SK-N-SH (cell line): Measurements from ENCODE around the gene FRRS1L. TPM values are rescaled to one million over a fixed set of nuclear protein-coding genes. Genes with fewer than 3 reads are reported as not detected.

ENCODE experiments used
- CTCF ChIA-PET: fragments of 300-600, 350-600 bp; formaldehyde crosslinking; extraction: SDS; loops from one replicate; lab custom pipeline; 2021; lab: Yijun Ruan, JAX
- POLR2A ChIA-PET: fragments of 350-600 bp; sonication (Branson Sonifier 250); formaldehyde crosslinking; extraction: SDS; loops from one replicate; lab custom pipeline; 2020; ENCODE audit warnings: antibody characterized with exemption, inconsistent platforms; lab: Yijun Ruan, JAX
- DNase-seq: peaks from one replicate; pipeline ENCODE4 v3.0.0; 2012
- H2AFZ ChIP-seq: fragments of 200-600 bp; sonication (generic); 2 replicates; pipeline ENCODE4 v1.8.1; 2016; ENCODE audit warnings: antibody characterized with exemption, mild to moderate bottlenecking, low read depth
- H3F3A ChIP-seq: fragments of 200-600 bp; sonication (generic); replicated peaks from 2 replicates; pipeline ENCODE3; 2016; ENCODE audit warnings: antibody characterized with exemption, mild to moderate bottlenecking; ENCODE audit not compliant: insufficient read depth
- H3K27ac ChIP-seq, 2 experiments: fragments of 200-500 bp in 1 of 2; fragments of 200-600 bp in 1 of 2; sonication (Bioruptor generic) in 1 of 2; sonication (generic), shearing (Covaris generic) in 1 of 2; 2 replicates each; pipeline versions ENCODE4 v1.5.1 to v1.6.1; 2014 to 2016; ENCODE audit warnings: low read depth in 2 of 2, inconsistent platforms in 1 of 2, low read length in 1 of 2, mild to moderate bottlenecking in 1 of 2, mixed read lengths in 1 of 2
- H3K27me3 ChIP-seq: fragments of 200-600 bp; sonication (generic), shearing (Covaris generic); 2 replicates; pipeline ENCODE4 v1.6.1; 2016; ENCODE audit warnings: mixed run types; ENCODE audit not compliant: insufficient read depth
- H3K36me3 ChIP-seq, 2 experiments: fragments of 200-500 bp in 1 of 2; fragments of 200-600 bp in 1 of 2; sonication (Bioruptor generic) in 1 of 2; sonication (generic) in 1 of 2; replicated peaks in 1 of 2; 2 replicates each; pipeline versions ENCODE3 to v1.5.1; 2014 to 2016; ENCODE audit warnings: low read length in 1 of 2, mild to moderate bottlenecking in 1 of 2; ENCODE audit not compliant: insufficient read depth in 2 of 2, control insufficient read depth in 1 of 2
- H3K4me1 ChIP-seq, 2 experiments: fragments of 200-500 bp in 1 of 2; fragments of 200-600 bp in 1 of 2; sonication (Bioruptor generic) in 1 of 2; sonication (generic), shearing (Covaris generic) in 1 of 2; 2 replicates each; pipeline versions ENCODE4 v1.5.1 to v1.6.1; 2014 to 2016; ENCODE audit warnings: low read depth in 1 of 2, low read length in 1 of 2, mixed run types in 1 of 2; ENCODE audit not compliant: insufficient read depth in 2 of 2, control insufficient read depth in 1 of 2
- H3K4me2 ChIP-seq: fragments of 200-600 bp; sonication (generic), shearing (Covaris generic); 2 replicates; pipeline ENCODE4 v1.6.1; 2017; ENCODE audit warnings: mixed run types
- H3K4me3 ChIP-seq, 2 experiments: fragments of 200-500 bp in 1 of 2; fragments of 200-600 bp in 1 of 2; sonication (Bioruptor generic) in 1 of 2; sonication (generic), shearing (Covaris generic) in 1 of 2; 2 replicates each; pipeline versions ENCODE4 v1.5.1 to v1.8.1; 2014 to 2016; ENCODE audit warnings: low read depth in 2 of 2, inconsistent platforms in 1 of 2, low read length in 1 of 2, mild to moderate bottlenecking in 1 of 2, mixed read lengths in 1 of 2, moderate library complexity in 1 of 2
- H3K79me2 ChIP-seq: fragments of 200-600 bp; sonication (generic); 2 replicates; pipeline ENCODE4 v1.8.1; 2017; ENCODE audit warnings: mild to moderate bottlenecking; ENCODE audit not compliant: insufficient read depth
- H3K9ac ChIP-seq: fragments of 200-600 bp; sonication (generic); 2 replicates; pipeline ENCODE4 v1.6.1; 2017; ENCODE audit warnings: mixed run types
- H3K9me2 ChIP-seq: fragments of 200-600 bp; sonication (generic); 2 replicates; pipeline ENCODE4 v1.6.1; 2017; ENCODE audit warnings: mixed run types
- H3K9me3 ChIP-seq: fragments of 200-600 bp; sonication (generic); 2 replicates; pipeline ENCODE4 v1.6.1; 2017; ENCODE audit warnings: mixed run types, mild to moderate bottlenecking, moderate library complexity
- H4K20me1 ChIP-seq: fragments of 200-600 bp; sonication (generic); 2 replicates; pipeline ENCODE4 v1.6.1; 2017; ENCODE audit warnings: mild to moderate bottlenecking, mixed run types; ENCODE audit not compliant: insufficient read depth
- EP300 ChIP-seq, 2 experiments: IDR thresholded peaks; 2 replicates each; pipeline versions ENCODE4 v1.4.0 to v1.6.1; 2012; ENCODE audit warnings: borderline replicate concordance in 1 of 2, low read depth in 1 of 2, low read length in 1 of 2
- EZH2phosphoT487 ChIP-seq: fragments of 200-600 bp; sonication (generic); IDR thresholded peaks from 2 replicates; pipeline ENCODE4 v1.6.1; 2017; ENCODE audit warnings: low read depth, mixed run types, mild to moderate bottlenecking, antibody characterized with exemption, moderate library complexity, borderline replicate concordance
- FOSL2 ChIP-seq: IDR thresholded peaks from 2 replicates; pipeline ENCODE4 v1.4.0; 2012; ENCODE audit warnings: low read depth, mild to moderate bottlenecking, moderate library complexity, borderline replicate concordance
- FOXJ3 ChIP-seq: sonication (generic); formaldehyde crosslinking; IDR thresholded peaks from 2 replicates; pipeline ENCODE4 v1.5.1; 2020; ENCODE audit warnings: mild to moderate bottlenecking, missing genetic modification reagents
- JUND ChIP-seq: IDR thresholded peaks from 2 replicates; pipeline ENCODE4 v1.4.0; 2012
- MXI1 ChIP-seq: IDR thresholded peaks from 2 replicates; pipeline ENCODE4 v1.6.1; 2012; ENCODE audit warnings: mild to moderate bottlenecking, low read depth, low read length, improper control_type of control experiment
- NFIC ChIP-seq: IDR thresholded peaks from 2 replicates; pipeline ENCODE4 v1.4.0; 2012; ENCODE audit warnings: borderline replicate concordance
- NRF1 ChIP-seq: IDR thresholded peaks from 2 replicates; pipeline ENCODE4 v1.6.1; 2012; ENCODE audit warnings: low read depth, mild to moderate bottlenecking, low read length
- POLR2AphosphoS5 ChIP-seq: IDR thresholded peaks from 2 replicates; pipeline ENCODE4 v1.6.1; 2012; ENCODE audit warnings: low read depth, low read length
- RAD21 ChIP-seq: IDR thresholded peaks from 2 replicates; pipeline ENCODE4 v1.6.1; 2012; ENCODE audit warnings: mild to moderate bottlenecking, low read length
- REST ChIP-seq: IDR thresholded peaks from 2 replicates; pipeline ENCODE4 v1.6.1; 2012; ENCODE audit warnings: mild to moderate bottlenecking, low read depth, low read length, moderate library complexity
- SIN3A ChIP-seq: IDR thresholded peaks from 2 replicates; pipeline ENCODE4 v1.6.1; 2012; ENCODE audit warnings: low read depth, mild to moderate bottlenecking, low read length, moderate library complexity, borderline replicate concordance
- SMC3 ChIP-seq: IDR thresholded peaks from 2 replicates; pipeline ENCODE4 v1.6.1; 2012; ENCODE audit warnings: low read depth, low read length, improper control_type of control experiment
- TAF1 ChIP-seq: IDR thresholded peaks from 2 replicates; pipeline ENCODE4 v1.6.1; 2012; ENCODE audit warnings: low read depth, mild to moderate bottlenecking, low read length, moderate library complexity, borderline replicate concordance
- ZBTB33 ChIP-seq: IDR thresholded peaks from 2 replicates; pipeline ENCODE4 v1.4.0; 2012; ENCODE audit warnings: low read depth, borderline replicate concordance
- WGBS: methylation state at CpG from one replicate; pipeline ENCODE4 v1.1.6; 2017; ENCODE audit warnings: low lambda C conversion rate; 5-methylcytosine and 5-hydroxymethylcytosine counted together
- polyA plus RNA-seq, 3 experiments: library from polyadenylated mRNA; depleted of rRNA; stranded (reverse); fragments of >200 nt; gene quantifications; 2 replicates each; pipeline ENCODE4 v1.2.3, GENCODE V29; 2012
- TF ChIP-seq, protein P1 (sequence below): fragments of 150-350 bp; IDR thresholded peaks from 2 replicates; pipeline ENCODE4 v1.6.1; 2016; ENCODE audit warnings: mild to moderate bottlenecking, low read depth, low read length

The FRRS1L gene
- polyA plus RNA-seq, 1 of the 3 experiments (the other 2 are of a cell fraction): 3.7 TPM

- Histone ChIP-seq H3K9me3 (no peaks in the 10 kb centered on the region), H3K4me2 (no peak overlapping the region), H3K27ac (no peak overlapping the region), H3K9ac (no peak overlapping the region), H4K20me1 (no peaks in the 10 kb centered on the region), H3K79me2 (no peaks in the 10 kb centered on the region), H2AFZ (no peak overlapping the region), H3K27me3 (no peaks in the 10 kb centered on the region), H3F3A (no peaks in the 10 kb centered on the region), H3K9me2 (no peaks in the 10 kb centered on the region), H3K36me3 (no peaks in the 10 kb centered on the region), H3K4me1 (no peaks in the 10 kb centered on the region), H3K4me3 (no peak overlapping the region)
- no peak for DNase-seq
- ChIA-PET CTCF (interaction anchor here (1.2 kb wide), 1 partner anchor 11 kb away, joined by 3 read pairs; no protein-coding TSS in a partner anchor), POLR2A (no interaction called here)
- TF ChIP-seq JUND: no peak
- no peak for TF ChIP-seq RAD21
- TF ChIP-seq SMC3: no peak
- TF ChIP-seq, protein P1, sequence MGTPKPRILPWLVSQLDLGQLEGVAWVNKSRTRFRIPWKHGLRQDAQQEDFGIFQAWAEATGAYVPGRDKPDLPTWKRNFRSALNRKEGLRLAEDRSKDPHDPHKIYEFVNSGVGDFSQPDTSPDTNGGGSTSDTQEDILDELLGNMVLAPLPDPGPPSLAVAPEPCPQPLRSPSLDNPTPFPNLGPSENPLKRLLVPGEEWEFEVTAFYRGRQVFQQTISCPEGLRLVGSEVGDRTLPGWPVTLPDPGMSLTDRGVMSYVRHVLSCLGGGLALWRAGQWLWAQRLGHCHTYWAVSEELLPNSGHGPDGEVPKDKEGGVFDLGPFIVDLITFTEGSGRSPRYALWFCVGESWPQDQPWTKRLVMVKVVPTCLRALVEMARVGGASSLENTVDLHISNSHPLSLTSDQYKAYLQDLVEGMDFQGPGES: no peak
- TF ChIP-seq NFIC: no peak
- TF ChIP-seq REST: no peak
- TF ChIP-seq FOSL2: no peak
- TF ChIP-seq EZH2phosphoT487: no peak
- TF ChIP-seq FOXJ3 (CRISPR knock-in tag): no peak
- TF ChIP-seq POLR2AphosphoS5: no peak
- no peak for TF ChIP-seq TAF1
- no peak for TF ChIP-seq EP300 (IDR thresholded peaks at IDR 0.05; ENCODE audit: borderline replicate concordance in 1 of 2, low read depth in 1 of 2, low read length in 1 of 2)
- TF ChIP-seq MXI1: no peak
- TF ChIP-seq SIN3A: no peak
- TF ChIP-seq ZBTB33: no peak
- TF ChIP-seq NRF1: no peak
- 100% methylated on average over 1 of the region's 1 CpG for WGBS
These were observed 32.9 kb downstream of the FRRS1L start for GRCh38 chr9:109134167-109134578.
